Vagina (tissue), 2 donors: ENCODE measurements around the gene BICD1. TPM values are rescaled to one million over a fixed set of nuclear protein-coding genes. Genes with fewer than 3 reads are reported as not detected.
"Not testable (repeated sequence)": the region's sequence is repeated elsewhere in the genome, so short reads cannot be mapped to it uniquely, and the experiment has no call there.

Experiments
- DNase-seq, 2 donors: peaks; one replicate each; pipeline ENCODE4 v3.0.0-alpha.2; 2017; ENCODE audit errors: extremely low spot score in 2 of 2
- H3K27ac ChIP-seq: fragments of 200-600 bp; sonication (generic); one replicate; pipeline ENCODE4 v1.5.1; 2019
- H3K27me3 ChIP-seq: fragments of 200-600 bp; sonication (generic); one replicate; pipeline ENCODE4 v1.5.1; 2019
- H3K36me3 ChIP-seq, 2 donors: fragments of 200-600 bp; sonication (generic); one replicate each; pipeline ENCODE4 v1.5.1; 2017 to 2019
- H3K4me1 ChIP-seq: fragments of 200-600 bp; sonication (generic); one replicate; pipeline ENCODE4 v1.5.1; 2019
- H3K4me3 ChIP-seq, 2 donors: fragments of 200-600 bp; sonication (generic); 1 replicate in 1 of 2; 2 replicates in 1 of 2; pipeline ENCODE4 v1.5.1; 2016 to 2019
- H3K9me3 ChIP-seq: fragments of 200-600 bp; sonication (generic); one replicate; pipeline ENCODE4 v1.5.1; 2019
- CTCF ChIP-seq, 3 experiments: fragments of 450-650 bp in 2 of 3; fragments of 200-600 bp in 1 of 3; sonication (generic) in 1 of 3; IDR thresholded peaks; one replicate each; pipeline ENCODE4 v1.5.1; 2017 to 2019; ENCODE audit warnings: antibody characterized with exemption in 3 of 3, mild to moderate bottlenecking in 2 of 3, moderate library complexity in 2 of 3
- POLR2A ChIP-seq, 2 donors: fragments of 450-650 bp; IDR thresholded peaks; one replicate each; pipeline ENCODE4 v1.6.1; 2017; ENCODE audit warnings: antibody characterized with exemption in 2 of 2, mild to moderate bottlenecking in 2 of 2, moderate library complexity in 2 of 2
- POLR2AphosphoS5 ChIP-seq, 2 donors: sonication (generic); formaldehyde crosslinking; IDR thresholded peaks; one replicate each; pipeline ENCODE4 v1.9.0; 2017; ENCODE audit warnings: antibody characterized with exemption in 2 of 2, mild to moderate bottlenecking in 2 of 2, low read depth in 1 of 2; ENCODE audit not compliant: insufficient read depth in 1 of 2
- intact Hi-C: fragments of 100-400 bp; cut with DNase I; formaldehyde crosslinking; loops from one replicate; pipeline ENCODE4 v1.15.1; 2023
- total RNA-seq: library from RNA; depleted of rRNA; stranded (reverse); fragments of >200 nt; gene quantifications from one replicate; pipeline ENCODE4 v1.2.3, GENCODE V29; 2016

Gene BICD1
- total RNA-seq, 1 donor from 2014 or later, result 19.6 TPM

GRCh38 chr12:32273712-32274111, 167.1 kb downstream of the BICD1 start:
- H3K9me3 ChIP-seq, result no peaks in the 10 kb centered on the region
- H3K36me3 ChIP-seq, result no peaks in the 10 kb centered on the region
- no peak for DNase-seq
- TF ChIP-seq POLR2A (IDR thresholded peaks at IDR 0.05) (no peak), CTCF (IDR thresholded peaks at IDR 0.05) (no peak), POLR2AphosphoS5 (IDR thresholded peaks at IDR 0.05; ENCODE audit: insufficient read depth in 1 of 2, low read depth in 1 of 2) (no peak)
- no peak overlapping the region for H3K27ac ChIP-seq
- H3K27me3 ChIP-seq, result no peaks in the 10 kb centered on the region
- peaks cover 6% of the 10 kb centered on the region for H3K4me1 ChIP-seq
- intact Hi-C loops, result no loop called here
- no peak overlapping the region for H3K4me3 ChIP-seq

- H3K4me3 ChIP-seq, result no peak overlapping the region
- H3K4me1 ChIP-seq, result peaks cover 6% of the 10 kb centered on the region
- intact Hi-C loops, result no loop called here
- H3K27ac ChIP-seq, result no peak overlapping the region
- H3K27me3 ChIP-seq, result no peaks in the 10 kb centered on the region
- no peaks in the 10 kb centered on the region for H3K9me3 ChIP-seq
- DNase-seq, result no peak
- H3K36me3 ChIP-seq, result no peaks in the 10 kb centered on the region
- TF ChIP-seq POLR2AphosphoS5 (IDR thresholded peaks at IDR 0.05; ENCODE audit: insufficient read depth in 1 of 2, low read depth in 1 of 2), result no peak
- no peak for TF ChIP-seq POLR2A (IDR thresholded peaks at IDR 0.05)
- TF ChIP-seq CTCF (IDR thresholded peaks at IDR 0.05), result no peak
Measured at GRCh38 chr12:32274665-32275064, 168.0 kb downstream of the BICD1 start.

GRCh38 chr12:32275520-32275919, 168.9 kb downstream of the BICD1 start:
- H3K36me3 ChIP-seq, H3K4me1 ChIP-seq, H3K27ac ChIP-seq, H3K9me3 ChIP-seq, H3K27me3 ChIP-seq, H3K4me3 ChIP-seq, DNase-seq, intact Hi-C loops: not testable (repeated sequence)

GRCh38 chr12:32277774-32278173, 171.1 kb downstream of the BICD1 start:
- no peak overlapping the region for H3K4me3 ChIP-seq
- no peaks in the 10 kb centered on the region for H3K36me3 ChIP-seq
- TF ChIP-seq POLR2A (IDR thresholded peaks at IDR 0.05), result no peak
- no peak for TF ChIP-seq POLR2AphosphoS5 (IDR thresholded peaks at IDR 0.05; ENCODE audit: insufficient read depth in 1 of 2, low read depth in 1 of 2)
- TF ChIP-seq CTCF (IDR thresholded peaks at IDR 0.05), result no peak
- intact Hi-C loops, result no loop called here
- no peaks in the 10 kb centered on the region for H3K9me3 ChIP-seq
- no peak for DNase-seq
- no peak overlapping the region for H3K27ac ChIP-seq
- H3K27me3 ChIP-seq, result no peaks in the 10 kb centered on the region
- H3K4me1 ChIP-seq, result no peaks in the 10 kb centered on the region

GRCh38 chr12:32281098-32281497, 174.5 kb downstream of the BICD1 start:
- no peaks in the 10 kb centered on the region for H3K9me3 ChIP-seq
- no peak for TF ChIP-seq CTCF (IDR thresholded peaks at IDR 0.05)
- no peak for TF ChIP-seq POLR2A (IDR thresholded peaks at IDR 0.05)
- TF ChIP-seq POLR2AphosphoS5 (IDR thresholded peaks at IDR 0.05; ENCODE audit: insufficient read depth in 1 of 2, low read depth in 1 of 2), result no peak
- no peaks in the 10 kb centered on the region for H3K36me3 ChIP-seq
- H3K4me3 ChIP-seq, result no peak overlapping the region
- intact Hi-C loops, result no loop called here
- no peaks in the 10 kb centered on the region for H3K27me3 ChIP-seq
- no peaks in the 10 kb centered on the region for H3K4me1 ChIP-seq
- no peak overlapping the region for H3K27ac ChIP-seq
- DNase-seq, result no peak

GRCh38 chr12:32284561-32284960, 177.9 kb downstream of the BICD1 start:
- TF ChIP-seq POLR2A (IDR thresholded peaks at IDR 0.05) (no peak), POLR2AphosphoS5 (IDR thresholded peaks at IDR 0.05; ENCODE audit: insufficient read depth in 1 of 2, low read depth in 1 of 2) (no peak), CTCF (IDR thresholded peaks at IDR 0.05) (no peak)
- no peak for DNase-seq
- intact Hi-C loops, result no loop called here
- Histone ChIP-seq H3K9me3 (no peaks in the 10 kb centered on the region), H3K27ac (no peak overlapping the region), H3K4me3 (no peak overlapping the region), H3K27me3 (no peaks in the 10 kb centered on the region), H3K4me1 (no peaks in the 10 kb centered on the region), H3K36me3 (no peaks in the 10 kb centered on the region)
